CD4-positive, alpha-beta memory T cell (primary cell): ENCODE results near the gene TRUB1. TPM values are rescaled to one million over a fixed set of nuclear protein-coding genes. Genes with fewer than 3 reads are reported as not detected.

Source experiments
- CTCF ChIA-PET: fragments of 350-600 bp; sonication (Branson Sonifier 250); formaldehyde crosslinking; loops from one replicate; lab custom pipeline; 2021; ENCODE audit warnings: inconsistent platforms; ENCODE audit not compliant: partially characterized antibody; lab: Charles Lee
- POLR2A ChIA-PET: fragments of 350-600 bp; sonication (Branson Sonifier 250); formaldehyde crosslinking; loops from one replicate; lab custom pipeline; 2021; ENCODE audit not compliant: partially characterized antibody; lab: Charles Lee
- DNase-seq, 5 donors: peaks; one replicate each; pipeline versions ENCODE4 v3.0.0 to v3.0.0-alpha.2; 2020 to 2022; ENCODE audit warnings: mixed read lengths in 1 of 5
- H3K27ac ChIP-seq: one replicate; pipeline ENCODE4 v1.7.0; 2013; ENCODE audit warnings: low read depth, low read length
- H3K27me3 ChIP-seq: 2 replicates; pipeline ENCODE4 v1.7.0; 2013; ENCODE audit warnings: mild to moderate bottlenecking, low read length, moderate library complexity; ENCODE audit not compliant: insufficient read depth
- H3K36me3 ChIP-seq: 2 replicates; pipeline ENCODE4 v1.7.0; 2013; ENCODE audit warnings: mild to moderate bottlenecking, low read length, moderate library complexity; ENCODE audit not compliant: insufficient read depth
- H3K4me1 ChIP-seq: 2 replicates; pipeline ENCODE4 v1.7.0; 2013; ENCODE audit warnings: mild to moderate bottlenecking, low read length, moderate library complexity; ENCODE audit not compliant: insufficient read depth
- H3K4me3 ChIP-seq, 2 donors: one replicate each; pipeline ENCODE4 v1.7.0; 2013; ENCODE audit warnings: low read length in 2 of 2, mild to moderate bottlenecking in 1 of 2
- H3K9me3 ChIP-seq, 2 donors: one replicate each; pipeline ENCODE4 v1.7.0; 2013; ENCODE audit warnings: low read length in 2 of 2, control low read depth in 1 of 2; ENCODE audit not compliant: control insufficient read depth in 1 of 2
- H3K27ac Mint-ChIP-seq, 7 donors: one replicate each; pipeline ENCODE4 v1.8.0; 2020 to 2021; ENCODE audit warnings: mixed read lengths in 7 of 7, mild to moderate bottlenecking in 6 of 7, inconsistent platforms in 3 of 7, moderate library complexity in 3 of 7
- H3K27me3 Mint-ChIP-seq, 2 donors: one replicate each; pipeline ENCODE4 v1.8.0; 2020 to 2021; ENCODE audit warnings: mixed read lengths in 2 of 2
- H3K36me3 Mint-ChIP-seq, 2 donors: one replicate each; pipeline ENCODE4 v1.8.0; 2020 to 2021; ENCODE audit warnings: mixed read lengths in 2 of 2, inconsistent platforms in 1 of 2, mild to moderate bottlenecking in 1 of 2
- H3K4me1 Mint-ChIP-seq, 4 donors: one replicate each; pipeline ENCODE4 v1.8.0; 2020 to 2021; ENCODE audit warnings: mixed read lengths in 4 of 4, mild to moderate bottlenecking in 1 of 4
- H3K4me3 Mint-ChIP-seq, 8 donors: one replicate each; pipeline ENCODE4 v1.8.0; 2020 to 2021; ENCODE audit warnings: mixed read lengths in 8 of 8, mild to moderate bottlenecking in 7 of 8, moderate library complexity in 6 of 8, inconsistent platforms in 3 of 8
- H3K9me3 Mint-ChIP-seq, 8 donors: one replicate each; pipeline ENCODE4 v1.8.0; 2020 to 2021; ENCODE audit warnings: mixed read lengths in 8 of 8, mild to moderate bottlenecking in 5 of 8, inconsistent platforms in 3 of 8, moderate library complexity in 1 of 8
- intact Hi-C: fragments of 100-400 bp; cut with micrococcal nuclease; formaldehyde crosslinking; loops from one replicate; pipeline ENCODE4 v1.15.1; 2023
- polyA plus RNA-seq, 2 donors: library from polyadenylated mRNA; unstranded; fragments of 300-500 nt; fragmentation: Illumina TruSeq; gene quantifications; one replicate each; pipeline ENCODE4 v1.2.3, GENCODE V29; 2021
- total RNA-seq, 2 experiments: library from RNA; stranded (reverse); gene quantifications; one replicate each; pipeline ENCODE4 v1.2.3, GENCODE V29; 2021

Gene TRUB1
- total and polyA plus RNA-seq, 4 experiments from 2014 or later: 9.8 to 14.5 (median 11.0) TPM

GRCh38 chr10:114956466-114956865 is 18.5 kb downstream of the TRUB1 start:
- Histone ChIP-seq H3K36me3 (peaks cover 8% of the 10 kb centered on the region), H3K27me3 (no peaks in the 10 kb centered on the region), H3K9me3 (no peaks in the 10 kb centered on the region), H3K27ac (no peak overlapping the region), H3K4me3 (no peak overlapping the region), H3K4me1 (no peaks in the 10 kb centered on the region)
- Mint-ChIP-seq H3K4me3 (no peak overlapping the region), H3K27ac (no peak overlapping the region), H3K9me3 (no peaks in the 10 kb centered on the region), H3K27me3 (no peaks in the 10 kb centered on the region), H3K36me3 (peaks cover 42 to 43% of the 10 kb centered on the region in 2 donors), H3K4me1 (peaks cover 25 to 37% (median 27%) of the 10 kb centered on the region in 4 donors)
- no peak for DNase-seq
- ChIA-PET POLR2A (no interaction called here), CTCF (no interaction called here)
- intact Hi-C loops: no loop called here

GRCh38 chr10:114957122-114957521 is 19.1 kb downstream of the TRUB1 start:
- POLR2A ChIA-PET: no interaction called here
- Histone ChIP-seq H3K27ac (no peak overlapping the region), H3K9me3 (no peaks in the 10 kb centered on the region), H3K27me3 (no peaks in the 10 kb centered on the region), H3K36me3 (peaks cover 8% of the 10 kb centered on the region), H3K4me3 (no peak overlapping the region), H3K4me1 (no peaks in the 10 kb centered on the region)
- Mint-ChIP-seq H3K4me3 (no peak overlapping the region), H3K4me1 (peaks cover 23 to 36% (median 27%) of the 10 kb centered on the region in 4 donors), H3K27ac (no peak overlapping the region), H3K27me3 (no peaks in the 10 kb centered on the region), H3K36me3 (peaks cover 41 to 45% of the 10 kb centered on the region in 2 donors), H3K9me3 (no peaks in the 10 kb centered on the region)
- intact Hi-C loops: no loop called here
- no peak for DNase-seq
- CTCF ChIA-PET: no interaction called here

GRCh38 chr10:114957673-114958072 is 19.7 kb downstream of the TRUB1 start:
- H3K4me1 ChIP-seq: no peaks in the 10 kb centered on the region
- Mint-ChIP-seq H3K36me3 (peaks cover 41 to 45% of the 10 kb centered on the region in 2 donors), H3K27ac (no peak overlapping the region), H3K9me3 (no peaks in the 10 kb centered on the region), H3K27me3 (no peaks in the 10 kb centered on the region), H3K4me1 (peaks cover 24 to 37% (median 27%) of the 10 kb centered on the region in 4 donors), H3K4me3 (no peak overlapping the region)
- H3K9me3 ChIP-seq: no peaks in the 10 kb centered on the region
- ChIA-PET CTCF (no interaction called here), POLR2A (no interaction called here)
- peaks cover 8% of the 10 kb centered on the region for H3K36me3 ChIP-seq
- no peak for DNase-seq
- no peak overlapping the region for H3K4me3 ChIP-seq
- H3K27ac ChIP-seq: no peak overlapping the region
- intact Hi-C loops: no loop called here
- no peaks in the 10 kb centered on the region for H3K27me3 ChIP-seq

GRCh38 chr10:114962441-114962840 is 24.4 kb downstream of the TRUB1 start:
- H3K27me3 ChIP-seq: no peaks in the 10 kb centered on the region
- ChIA-PET POLR2A (no interaction called here), CTCF (interaction anchor here (1.2 kb wide), 1 partner anchor 658 kb away, joined by 3 read pairs; no protein-coding TSS in a partner anchor)
- H3K4me3 Mint-ChIP-seq: no peak overlapping the region
- H3K4me1 ChIP-seq: no peaks in the 10 kb centered on the region
- no peaks in the 10 kb centered on the region for H3K9me3 ChIP-seq
- H3K27ac ChIP-seq: no peak overlapping the region
- H3K27ac Mint-ChIP-seq: no peak overlapping the region
- intact Hi-C loops: no loop called here
- no peak overlapping the region for H3K4me3 ChIP-seq
- H3K27me3 Mint-ChIP-seq: no peaks in the 10 kb centered on the region
- peaks cover 8% of the 10 kb centered on the region for H3K36me3 ChIP-seq
- H3K36me3 Mint-ChIP-seq: peaks cover 44 to 46% of the 10 kb centered on the region in 2 donors
- H3K9me3 Mint-ChIP-seq: no peaks in the 10 kb centered on the region
- peaks cover 15 to 30% (median 25%) of the 10 kb centered on the region in 4 donors for H3K4me1 Mint-ChIP-seq
- DNase-seq: no peak

- Mint-ChIP-seq H3K4me3 (no peak overlapping the region), H3K9me3 (no peaks in the 10 kb centered on the region), H3K4me1 (peaks cover 16 to 36% (median 25%) of the 10 kb centered on the region in 4 donors), H3K27ac (peak overlapping the region in 2 of 7 donors; percentile 10 to 36), H3K36me3 (peaks cover 45 to 53% of the 10 kb centered on the region in 2 donors), H3K27me3 (no peaks in the 10 kb centered on the region)
- Histone ChIP-seq H3K9me3 (no peaks in the 10 kb centered on the region), H3K4me1 (no peaks in the 10 kb centered on the region), H3K36me3 (peaks cover 8% of the 10 kb centered on the region), H3K4me3 (no peak overlapping the region), H3K27ac (no peak overlapping the region), H3K27me3 (no peaks in the 10 kb centered on the region)
- ChIA-PET POLR2A (no interaction called here), CTCF (no interaction called here)
- DNase-seq: no peak
- intact Hi-C loops: no loop called here
These were observed 25.9 kb downstream of the TRUB1 start for GRCh38 chr10:114963908-114964307.

- Mint-ChIP-seq H3K27ac (peak overlapping the region in 2 of 7 donors; percentile 15 to 30), H3K4me3 (no peak overlapping the region), H3K36me3 (peaks cover 31 to 34% of the 10 kb centered on the region in 2 donors), H3K4me1 (peaks cover 13 to 36% (median 29%) of the 10 kb centered on the region in 4 donors), H3K27me3 (no peaks in the 10 kb centered on the region), H3K9me3 (no peaks in the 10 kb centered on the region)
- Histone ChIP-seq H3K27ac (no peak overlapping the region), H3K4me1 (no peaks in the 10 kb centered on the region), H3K27me3 (no peaks in the 10 kb centered on the region), H3K9me3 (no peaks in the 10 kb centered on the region), H3K4me3 (no peak overlapping the region), H3K36me3 (no peaks in the 10 kb centered on the region)
- ChIA-PET POLR2A (no interaction called here), CTCF (no interaction called here)
- intact Hi-C loops: no loop called here
- no peak for DNase-seq
These were observed 29.1 kb downstream of the TRUB1 start for GRCh38 chr10:114967071-114967470.

GRCh38 chr10:114970515-114970914 is 32.5 kb downstream of the TRUB1 start:
- POLR2A ChIA-PET: no interaction called here
- Mint-ChIP-seq H3K27me3 (no peaks in the 10 kb centered on the region), H3K27ac (peak overlapping the region in 1 of 7 donors; percentile 20), H3K36me3 (peaks cover 26 to 39% of the 10 kb centered on the region in 2 donors), H3K4me1 (peaks cover 8 to 19% (median 19%) of the 10 kb centered on the region in 4 donors), H3K9me3 (no peaks in the 10 kb centered on the region), H3K4me3 (no peak overlapping the region)
- intact Hi-C loops: no loop called here
- Histone ChIP-seq H3K4me1 (no peaks in the 10 kb centered on the region), H3K27ac (no peak overlapping the region), H3K9me3 (no peaks in the 10 kb centered on the region), H3K4me3 (no peak overlapping the region), H3K36me3 (no peaks in the 10 kb centered on the region), H3K27me3 (no peaks in the 10 kb centered on the region)
- CTCF ChIA-PET: no interaction called here
- DNase-seq: no peak
